SK-N-SH (cell line): ENCODE measurements around the gene SNPH. TPM values are rescaled to one million over a fixed set of nuclear protein-coding genes. Genes with fewer than 3 reads are reported as not detected.

Experiments
- CTCF ChIA-PET: fragments of 300-600, 350-600 bp; formaldehyde crosslinking; extraction: SDS; loops from one replicate; lab custom pipeline; 2021; lab: Yijun Ruan, JAX
- POLR2A ChIA-PET: fragments of 350-600 bp; sonication (Branson Sonifier 250); formaldehyde crosslinking; extraction: SDS; loops from one replicate; lab custom pipeline; 2020; ENCODE audit warnings: antibody characterized with exemption, inconsistent platforms; lab: Yijun Ruan, JAX
- DNase-seq: peaks from one replicate; pipeline ENCODE4 v3.0.0; 2012
- H2AFZ ChIP-seq: fragments of 200-600 bp; sonication (generic); 2 replicates; pipeline ENCODE4 v1.8.1; 2016; ENCODE audit warnings: antibody characterized with exemption, mild to moderate bottlenecking, low read depth
- H3F3A ChIP-seq: fragments of 200-600 bp; sonication (generic); replicated peaks from 2 replicates; pipeline ENCODE3; 2016; ENCODE audit warnings: antibody characterized with exemption, mild to moderate bottlenecking; ENCODE audit not compliant: insufficient read depth
- H3K27ac ChIP-seq, 2 experiments: fragments of 200-500 bp in 1 of 2; fragments of 200-600 bp in 1 of 2; sonication (Bioruptor generic) in 1 of 2; sonication (generic), shearing (Covaris generic) in 1 of 2; 2 replicates each; pipeline versions ENCODE4 v1.5.1 to v1.6.1; 2014 to 2016; ENCODE audit warnings: low read depth in 2 of 2, inconsistent platforms in 1 of 2, low read length in 1 of 2, mild to moderate bottlenecking in 1 of 2, mixed read lengths in 1 of 2
- H3K27me3 ChIP-seq: fragments of 200-600 bp; sonication (generic), shearing (Covaris generic); 2 replicates; pipeline ENCODE4 v1.6.1; 2016; ENCODE audit warnings: mixed run types; ENCODE audit not compliant: insufficient read depth
- H3K36me3 ChIP-seq, 2 experiments: fragments of 200-500 bp in 1 of 2; fragments of 200-600 bp in 1 of 2; sonication (Bioruptor generic) in 1 of 2; sonication (generic) in 1 of 2; replicated peaks in 1 of 2; 2 replicates each; pipeline versions ENCODE3 to v1.5.1; 2014 to 2016; ENCODE audit warnings: low read length in 1 of 2, mild to moderate bottlenecking in 1 of 2; ENCODE audit not compliant: insufficient read depth in 2 of 2, control insufficient read depth in 1 of 2
- H3K4me1 ChIP-seq, 2 experiments: fragments of 200-500 bp in 1 of 2; fragments of 200-600 bp in 1 of 2; sonication (Bioruptor generic) in 1 of 2; sonication (generic), shearing (Covaris generic) in 1 of 2; 2 replicates each; pipeline versions ENCODE4 v1.5.1 to v1.6.1; 2014 to 2016; ENCODE audit warnings: low read depth in 1 of 2, low read length in 1 of 2, mixed run types in 1 of 2; ENCODE audit not compliant: insufficient read depth in 2 of 2, control insufficient read depth in 1 of 2
- H3K4me2 ChIP-seq: fragments of 200-600 bp; sonication (generic), shearing (Covaris generic); 2 replicates; pipeline ENCODE4 v1.6.1; 2017; ENCODE audit warnings: mixed run types
- H3K4me3 ChIP-seq, 2 experiments: fragments of 200-500 bp in 1 of 2; fragments of 200-600 bp in 1 of 2; sonication (Bioruptor generic) in 1 of 2; sonication (generic), shearing (Covaris generic) in 1 of 2; 2 replicates each; pipeline versions ENCODE4 v1.5.1 to v1.8.1; 2014 to 2016; ENCODE audit warnings: low read depth in 2 of 2, inconsistent platforms in 1 of 2, low read length in 1 of 2, mild to moderate bottlenecking in 1 of 2, mixed read lengths in 1 of 2, moderate library complexity in 1 of 2
- H3K79me2 ChIP-seq: fragments of 200-600 bp; sonication (generic); 2 replicates; pipeline ENCODE4 v1.8.1; 2017; ENCODE audit warnings: mild to moderate bottlenecking; ENCODE audit not compliant: insufficient read depth
- H3K9ac ChIP-seq: fragments of 200-600 bp; sonication (generic); 2 replicates; pipeline ENCODE4 v1.6.1; 2017; ENCODE audit warnings: mixed run types
- H3K9me2 ChIP-seq: fragments of 200-600 bp; sonication (generic); 2 replicates; pipeline ENCODE4 v1.6.1; 2017; ENCODE audit warnings: mixed run types
- H3K9me3 ChIP-seq: fragments of 200-600 bp; sonication (generic); 2 replicates; pipeline ENCODE4 v1.6.1; 2017; ENCODE audit warnings: mixed run types, mild to moderate bottlenecking, moderate library complexity
- H4K20me1 ChIP-seq: fragments of 200-600 bp; sonication (generic); 2 replicates; pipeline ENCODE4 v1.6.1; 2017; ENCODE audit warnings: mild to moderate bottlenecking, mixed run types; ENCODE audit not compliant: insufficient read depth
- GATA2 ChIP-seq: sonication (generic); formaldehyde crosslinking; IDR thresholded peaks from 2 replicates; pipeline ENCODE4 v1.5.0; 2020; ENCODE audit warnings: mild to moderate bottlenecking, missing genetic modification reagents
- MXI1 ChIP-seq: IDR thresholded peaks from 2 replicates; pipeline ENCODE4 v1.6.1; 2012; ENCODE audit warnings: mild to moderate bottlenecking, low read depth, low read length, improper control_type of control experiment
- NFIC ChIP-seq: IDR thresholded peaks from 2 replicates; pipeline ENCODE4 v1.4.0; 2012; ENCODE audit warnings: borderline replicate concordance
- RCOR1 ChIP-seq: fragments of 150-350 bp; IDR thresholded peaks from 2 replicates; pipeline ENCODE4 v1.6.1; 2017; ENCODE audit warnings: antibody characterized with exemption, low read length
- REST ChIP-seq: IDR thresholded peaks from 2 replicates; pipeline ENCODE4 v1.6.1; 2012; ENCODE audit warnings: mild to moderate bottlenecking, low read depth, low read length, moderate library complexity
- TCF12 ChIP-seq: IDR thresholded peaks from 2 replicates; pipeline ENCODE4 v1.4.0; 2012
- WGBS: methylation state at CpG from one replicate; pipeline ENCODE4 v1.1.6; 2017; ENCODE audit warnings: low lambda C conversion rate; 5-methylcytosine and 5-hydroxymethylcytosine counted together
- polyA plus RNA-seq, 3 experiments: library from polyadenylated mRNA; depleted of rRNA; stranded (reverse); fragments of >200 nt; gene quantifications; 2 replicates each; pipeline ENCODE4 v1.2.3, GENCODE V29; 2012

SNPH gene
- polyA plus RNA-seq, 1 of the 3 experiments (the other 2 are of a cell fraction): 2.5 TPM

GRCh38 chr20:1326031-1326930 is 60.2 kb downstream of the SNPH start (continued):
- no peak for TF ChIP-seq MXI1
- TF ChIP-seq TCF12: no peak
- no peak for TF ChIP-seq RCOR1
- no peak for TF ChIP-seq GATA2 (CRISPR knock-in tag)

- Histone ChIP-seq H3K4me1 (peaks cover 32 to 37% of the 10 kb centered on the region in 2 experiments), H4K20me1 (peaks cover 13% of the 10 kb centered on the region; the same call in 1 of the 2 replicates)
- CTCF ChIA-PET: interaction anchor here (0.7 to 1.6 kb wide), 5 partner anchors 14 to 219 kb away, joined by 3 to 4 read pairs (median 4); partner anchors contain the start of gene NSFL1C
Observed at GRCh38 chr20:1327241-1327653, 61.2 kb downstream of the SNPH start.

More at GRCh38 chr20:1327241-1327653, 61.2 kb downstream of the SNPH start:
- H3F3A ChIP-seq: peaks cover 14% of the 10 kb centered on the region
- no peaks in the 10 kb centered on the region for H3K36me3 ChIP-seq
- H3K9me2 ChIP-seq: no peaks in the 10 kb centered on the region
- TF ChIP-seq NFIC (no peak), REST (0 out of 2 replicates have a peak, but pooled peaks have one; percentile 17)
- 59% methylated on average over 7 of the region's 8 CpGs for whole genome bisulfite sequencing
- no peaks in the 10 kb centered on the region for H3K9me3 ChIP-seq
- no peak overlapping the region for H2AFZ ChIP-seq
- H3K79me2 ChIP-seq: peaks cover 67% of the 10 kb centered on the region
- no peaks in the 10 kb centered on the region for H3K27me3 ChIP-seq
- POLR2A ChIA-PET: no interaction called here
- peak overlapping the region; percentile 99; the same call in 1 of the 2 replicates for H3K9ac ChIP-seq
- H3K4me3 ChIP-seq: no peak overlapping the region; a peak in 2 of 4 replicates
- no peak for DNase-seq
- peak overlapping the region; percentile 89 for H3K4me2 ChIP-seq
- H3K27ac ChIP-seq: peak overlapping the region in 1 of 2 experiments; percentile 98; a peak in 2 of 4 replicates
